Peyer's patch (tissue), 4 donors: ENCODE data around the gene ITCH.

ENCODE experiments used
- POLR2A ChIP-seq, 2 donors: fragments of 450-650 bp; IDR thresholded peaks; one replicate each; pipeline ENCODE4 v1.5.1; 2017; ENCODE audit warnings: antibody characterized with exemption in 2 of 2, mild to moderate bottlenecking in 2 of 2, moderate library complexity in 2 of 2
- TF ChIP-seq, protein P1 (sequence below), 6 experiments: fragments of 450-650 bp in 4 of 6; fragments of 200-600 bp in 2 of 6; sonication (generic) in 1 of 6; IDR thresholded peaks; one replicate each; pipeline ENCODE4 v1.5.1; 2017 to 2019; ENCODE audit warnings: antibody characterized with exemption in 6 of 6, mild to moderate bottlenecking in 3 of 6, moderate library complexity in 1 of 6

DNA sequence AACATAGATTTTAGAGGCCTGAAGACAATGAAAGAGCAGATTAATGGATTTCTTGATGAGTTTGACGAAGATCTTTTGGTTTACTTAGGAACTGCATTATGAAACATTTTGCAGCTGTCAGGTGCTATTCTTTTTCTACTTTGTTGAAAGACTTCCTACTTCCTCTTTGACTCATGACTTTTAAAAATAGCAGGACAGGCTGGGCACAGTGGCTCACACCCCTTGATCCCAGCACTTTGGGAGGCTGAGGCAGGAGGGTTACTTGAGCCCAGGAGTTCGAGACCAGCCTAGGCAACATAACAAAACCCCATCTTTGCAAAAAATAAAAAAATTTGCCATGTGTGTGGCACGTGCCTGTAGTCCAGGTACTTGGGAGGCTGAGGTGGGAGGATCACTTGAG lies 52.0 kb downstream of the ITCH start:
- TF ChIP-seq, protein P1, sequence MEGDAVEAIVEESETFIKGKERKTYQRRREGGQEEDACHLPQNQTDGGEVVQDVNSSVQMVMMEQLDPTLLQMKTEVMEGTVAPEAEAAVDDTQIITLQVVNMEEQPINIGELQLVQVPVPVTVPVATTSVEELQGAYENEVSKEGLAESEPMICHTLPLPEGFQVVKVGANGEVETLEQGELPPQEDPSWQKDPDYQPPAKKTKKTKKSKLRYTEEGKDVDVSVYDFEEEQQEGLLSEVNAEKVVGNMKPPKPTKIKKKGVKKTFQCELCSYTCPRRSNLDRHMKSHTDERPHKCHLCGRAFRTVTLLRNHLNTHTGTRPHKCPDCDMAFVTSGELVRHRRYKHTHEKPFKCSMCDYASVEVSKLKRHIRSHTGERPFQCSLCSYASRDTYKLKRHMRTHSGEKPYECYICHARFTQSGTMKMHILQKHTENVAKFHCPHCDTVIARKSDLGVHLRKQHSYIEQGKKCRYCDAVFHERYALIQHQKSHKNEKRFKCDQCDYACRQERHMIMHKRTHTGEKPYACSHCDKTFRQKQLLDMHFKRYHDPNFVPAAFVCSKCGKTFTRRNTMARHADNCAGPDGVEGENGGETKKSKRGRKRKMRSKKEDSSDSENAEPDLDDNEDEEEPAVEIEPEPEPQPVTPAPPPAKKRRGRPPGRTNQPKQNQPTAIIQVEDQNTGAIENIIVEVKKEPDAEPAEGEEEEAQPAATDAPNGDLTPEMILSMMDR (IDR thresholded peaks at IDR 0.05) = no peak
- no peak for TF ChIP-seq POLR2A (IDR thresholded peaks at IDR 0.05)
